Stimulated activated CD4-positive, alpha-beta T cell treated with anti-CD3 and anti-CD28 coated beads, Interleukin-1b, Interleukin-23, amount 100 ng/mL, for 4 hours (primary cell): ENCODE measurements around the gene DENND2C.

Source experiments
- DNase-seq, 2 donors: peaks; one replicate each; pipeline ENCODE4 v3.0.0-alpha.2; 2020; ENCODE audit warnings: low read depth in 2 of 2

The DENND2C gene

GRCh38 chr1:114685851-114686250 lies 16.0 kb upstream of the DENND2C start:
- DNase-seq: no peak

- no peak for DNase-seq
Measured at GRCh38 chr1:114677691-114678090, 7.8 kb upstream of the DENND2C start.

GRCh38 chr1:114676115-114676514 lies 6.3 kb upstream of the DENND2C start:
- DNase-seq: no peak

DNA sequence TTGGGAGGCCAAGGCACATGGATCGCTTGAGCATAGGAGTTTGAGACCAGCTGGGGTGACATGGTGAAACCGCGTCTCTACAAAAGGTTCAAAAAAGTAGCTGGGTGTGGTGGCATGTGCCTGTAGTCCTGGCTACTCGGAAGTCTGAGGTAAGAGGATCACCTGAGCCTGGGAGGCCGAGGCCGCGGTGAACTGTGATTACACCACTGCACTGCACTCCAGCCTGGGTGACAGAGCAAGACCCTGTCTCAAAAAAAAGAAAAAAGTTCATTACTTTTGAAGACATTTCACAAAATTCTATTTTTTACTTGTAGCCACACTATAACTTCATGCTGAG lies 2.1 kb upstream of the DENND2C start:
- DNase-seq: no peak

GRCh38 chr1:114671011-114671938 lies 1.4 kb upstream of the DENND2C start:
- no peak for DNase-seq

DNA sequence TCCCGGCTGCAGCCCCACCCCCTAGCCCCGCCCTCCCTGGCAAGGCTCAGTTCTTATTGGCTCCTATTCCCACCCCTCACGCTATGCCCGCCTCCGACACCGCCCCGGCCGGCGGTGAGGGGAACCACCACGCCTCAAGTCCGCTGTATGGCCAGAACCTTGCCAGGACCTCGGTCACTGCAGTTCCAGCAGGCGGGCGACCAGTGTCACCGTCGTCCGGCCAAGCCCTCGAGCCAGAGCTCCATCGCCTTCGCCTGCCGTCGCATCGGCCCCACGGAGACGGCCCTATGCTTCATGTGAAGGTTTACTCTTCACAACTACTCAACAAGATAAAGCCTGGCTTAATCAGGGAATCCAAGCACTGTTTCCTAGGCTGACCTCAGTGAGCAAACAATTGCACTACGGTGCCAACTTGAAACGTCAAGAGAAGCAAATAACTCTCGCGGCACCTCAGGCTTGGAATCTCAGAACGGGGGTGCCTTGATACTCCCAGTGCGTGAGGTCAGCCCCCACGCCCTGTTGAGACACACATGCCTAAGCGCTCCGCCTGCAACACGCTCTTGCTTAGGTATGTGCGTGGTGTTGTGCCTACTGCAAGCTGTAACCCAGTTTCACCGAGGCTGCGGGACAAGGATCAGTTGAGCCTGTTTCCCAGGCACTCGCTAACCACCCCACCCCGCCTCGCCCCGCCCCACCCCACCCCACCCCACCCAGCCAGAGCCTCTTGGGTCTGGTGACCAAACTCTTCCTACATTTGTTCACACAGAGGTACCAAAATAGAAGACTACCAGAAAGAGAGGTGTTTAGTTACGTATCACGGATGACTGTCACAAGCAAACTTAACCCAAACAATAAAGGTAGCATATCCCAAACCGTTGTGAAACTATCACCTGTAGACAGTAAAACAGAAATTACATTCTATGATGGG lies 498 bp upstream of the DENND2C start:
- peak; percentile 76 to 85 for DNase-seq

DNA sequence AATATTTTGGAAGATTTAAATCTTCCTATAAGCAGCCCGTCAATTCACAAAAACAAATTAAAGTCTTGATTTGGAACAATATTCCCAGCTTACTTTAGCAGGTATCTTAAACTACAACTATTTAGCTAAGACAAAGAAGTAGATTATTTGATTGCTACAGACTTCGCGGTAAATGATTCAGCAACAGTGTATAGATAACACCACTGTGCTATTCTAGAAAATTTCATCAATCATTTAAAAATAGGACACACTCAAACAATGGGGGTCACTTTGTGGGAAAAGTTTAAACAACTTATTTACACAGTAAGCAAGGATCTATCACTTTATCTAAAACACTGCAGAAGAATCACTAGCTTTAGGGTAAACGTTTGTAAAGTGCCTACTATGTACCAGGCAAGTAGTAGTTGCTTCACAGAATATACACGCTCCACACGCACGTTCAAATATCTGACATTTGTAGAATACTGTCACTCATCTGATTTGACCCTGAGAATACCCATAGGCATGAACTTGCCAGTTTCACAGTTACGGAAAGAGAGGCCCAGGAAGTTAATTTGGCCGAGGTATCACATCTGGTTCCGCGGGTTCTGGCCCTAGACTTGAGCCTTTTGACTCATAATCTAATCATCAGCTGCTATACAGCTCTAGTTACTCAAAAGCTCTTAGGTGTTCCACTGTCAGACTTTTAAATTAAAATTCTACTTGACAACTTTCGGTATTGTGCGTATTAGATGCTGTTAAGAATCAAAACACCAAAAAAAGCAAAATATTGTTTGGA lies 876 bp downstream of the DENND2C start:
- no peak for DNase-seq

DNA sequence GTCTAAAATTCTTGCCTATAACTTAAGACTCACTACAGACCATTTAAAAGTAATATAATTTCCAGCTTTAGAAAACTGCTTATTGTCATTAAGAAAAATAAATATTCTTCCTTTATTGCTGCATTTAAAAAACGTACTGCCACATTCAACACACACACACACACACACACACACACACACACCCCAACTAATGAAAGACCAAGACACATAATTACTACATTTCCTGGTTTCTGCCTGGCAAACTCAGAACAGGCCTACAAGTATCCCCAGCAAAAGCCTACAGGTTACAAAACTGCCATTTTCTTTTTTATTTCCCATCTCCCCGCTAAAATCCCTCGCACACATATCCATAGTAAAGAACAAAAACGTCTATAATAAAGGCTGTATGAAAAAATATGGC lies 1.5 kb downstream of the DENND2C start:
- no peak for DNase-seq

DNA sequence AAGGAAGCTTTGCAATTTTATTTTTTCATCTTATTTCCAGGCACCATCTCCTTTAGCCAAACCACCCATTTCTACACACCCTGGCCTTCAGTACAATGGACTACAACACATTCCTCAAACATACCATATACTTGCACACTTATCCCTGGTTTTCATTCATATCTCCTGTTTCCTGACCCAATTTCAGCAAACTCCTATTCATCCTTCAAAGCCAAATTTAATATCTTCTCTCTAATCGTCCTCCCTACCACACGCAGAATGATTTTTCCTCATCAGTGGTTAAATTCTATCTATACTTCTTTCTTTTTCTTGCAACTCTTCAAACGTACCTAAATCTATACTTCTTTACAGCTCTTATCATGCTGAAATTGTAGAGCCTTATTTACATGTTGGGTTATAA lies 2.9 kb downstream of the DENND2C start:
- no peak for DNase-seq

GRCh38 chr1:114660238-114660637 lies 9.6 kb downstream of the DENND2C start:
- DNase-seq: no peak

DNA sequence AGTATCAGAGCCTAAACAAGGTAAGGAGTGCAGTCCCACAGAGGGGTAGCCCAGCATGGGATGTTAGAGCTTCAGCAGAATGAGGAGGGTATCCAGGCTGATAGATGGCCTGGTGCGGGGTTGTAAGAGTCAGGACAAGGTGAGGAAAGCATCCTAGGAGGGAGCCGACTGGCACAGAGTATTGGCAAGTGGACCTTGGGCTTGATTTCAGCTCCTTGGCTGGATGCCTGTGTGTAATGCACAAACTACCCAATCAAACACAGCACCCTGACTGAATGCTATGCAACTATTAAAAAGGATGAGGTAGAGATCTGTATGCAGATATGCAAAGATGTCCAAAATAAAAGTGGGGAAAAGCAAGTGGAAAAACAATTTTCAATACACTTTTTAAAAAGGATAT lies 18.0 kb downstream of the DENND2C start:
- no peak for DNase-seq

GRCh38 chr1:114648503-114648902 lies 21.3 kb downstream of the DENND2C start:
- DNase-seq: no peak

DNA sequence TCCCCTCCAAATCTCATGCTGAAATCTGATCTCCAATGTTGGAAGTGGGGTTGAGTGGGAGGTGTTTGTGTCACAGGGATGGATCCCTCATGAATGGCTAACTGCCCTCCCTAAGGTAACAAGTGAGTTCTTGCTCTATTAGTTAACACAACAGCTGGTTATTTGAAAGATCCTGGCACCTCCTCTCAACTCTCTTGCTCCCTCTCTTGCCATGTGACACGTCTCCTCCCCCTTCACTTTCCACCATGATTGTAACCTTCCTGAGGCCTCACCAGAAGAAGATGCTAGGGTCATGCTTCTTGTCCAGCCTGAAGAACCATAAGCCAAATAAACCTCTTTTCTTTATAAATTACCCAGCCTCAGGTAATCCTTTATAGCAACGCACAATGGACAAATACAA lies 28.5 kb downstream of the DENND2C start:
- DNase-seq: no peak

DNA sequence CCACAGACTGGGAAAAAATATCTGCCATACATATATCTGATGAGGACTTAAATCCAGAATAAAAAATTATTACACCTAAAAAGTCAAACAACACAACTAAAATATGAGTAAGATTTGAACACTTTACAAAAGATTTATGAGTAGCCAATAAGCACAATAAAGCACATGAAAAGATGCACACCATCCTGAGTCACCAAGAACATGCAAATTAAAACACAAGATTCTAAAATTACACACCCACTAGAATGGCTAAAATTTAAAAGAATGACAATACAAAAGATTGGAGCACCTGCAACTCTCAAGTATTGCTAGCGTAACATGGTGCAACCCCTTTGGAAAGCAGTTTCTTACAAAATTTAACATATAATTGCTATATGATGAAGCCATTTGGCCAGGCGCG lies 30.9 kb downstream of the DENND2C start:
- no peak for DNase-seq

DNA sequence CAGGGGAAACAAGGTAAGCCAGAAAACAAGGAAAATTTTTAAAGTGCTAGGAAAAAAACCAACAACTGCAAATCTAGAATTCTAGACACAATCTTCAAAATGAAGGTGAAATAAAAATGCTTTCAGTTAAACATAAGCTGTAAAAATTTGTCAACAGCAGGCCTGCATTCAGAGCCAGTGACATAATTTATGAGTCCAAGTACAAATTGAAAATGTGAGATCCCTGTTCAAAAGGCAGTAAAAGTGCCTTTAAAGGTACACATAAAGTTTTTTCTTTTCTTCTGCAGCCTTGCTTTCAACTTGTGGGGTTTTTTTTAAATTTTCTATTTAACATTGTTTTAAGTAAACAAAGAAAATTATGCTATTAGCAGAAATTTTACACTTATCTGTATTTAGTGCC lies 37.4 kb downstream of the DENND2C start:
- DNase-seq: no peak

- DNase-seq: no peak
Measured at GRCh38 chr1:114627107-114627506, 42.7 kb downstream of the DENND2C start.

GRCh38 chr1:114623364-114623763 lies 46.5 kb downstream of the DENND2C start:
- no peak for DNase-seq

DNA sequence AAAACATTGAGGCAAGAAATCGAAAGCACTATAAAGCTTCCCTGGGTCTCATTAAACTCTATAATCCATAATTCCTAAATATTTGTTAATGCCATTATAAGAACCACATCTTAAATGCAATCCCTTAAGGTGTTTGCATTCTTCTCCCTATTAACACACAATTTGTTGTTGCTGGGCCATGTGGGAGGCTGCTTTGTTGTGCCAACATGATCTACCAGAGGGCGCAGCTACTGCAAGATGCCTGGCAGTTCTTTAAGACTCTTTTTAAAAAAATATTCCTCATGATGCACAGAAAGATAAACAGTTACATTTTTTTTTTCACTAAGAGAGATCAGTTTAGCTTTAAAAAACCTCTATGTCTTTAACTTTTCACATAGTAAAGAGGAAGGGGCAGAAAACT lies 49.4 kb downstream of the DENND2C start:
- DNase-seq: no peak

DNA sequence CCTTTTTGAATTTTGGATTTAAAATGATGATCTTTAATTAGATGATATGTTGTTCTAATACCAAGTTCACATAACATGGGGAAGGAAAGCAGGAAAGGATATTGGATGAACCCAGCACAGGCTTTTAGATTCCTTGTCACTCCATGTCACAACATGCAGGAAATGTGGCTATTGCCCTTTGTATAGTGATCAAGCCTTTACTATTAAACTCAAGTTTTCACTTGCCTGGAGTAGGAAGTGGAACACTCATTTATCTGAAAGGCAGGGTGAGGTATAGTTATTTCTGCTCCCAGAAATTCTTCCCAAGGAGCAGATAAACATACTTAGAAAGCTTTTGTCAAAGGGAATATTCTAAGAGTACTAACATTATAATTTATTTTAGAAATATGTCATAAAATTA lies 51.2 kb downstream of the DENND2C start:
- no peak for DNase-seq

DNA sequence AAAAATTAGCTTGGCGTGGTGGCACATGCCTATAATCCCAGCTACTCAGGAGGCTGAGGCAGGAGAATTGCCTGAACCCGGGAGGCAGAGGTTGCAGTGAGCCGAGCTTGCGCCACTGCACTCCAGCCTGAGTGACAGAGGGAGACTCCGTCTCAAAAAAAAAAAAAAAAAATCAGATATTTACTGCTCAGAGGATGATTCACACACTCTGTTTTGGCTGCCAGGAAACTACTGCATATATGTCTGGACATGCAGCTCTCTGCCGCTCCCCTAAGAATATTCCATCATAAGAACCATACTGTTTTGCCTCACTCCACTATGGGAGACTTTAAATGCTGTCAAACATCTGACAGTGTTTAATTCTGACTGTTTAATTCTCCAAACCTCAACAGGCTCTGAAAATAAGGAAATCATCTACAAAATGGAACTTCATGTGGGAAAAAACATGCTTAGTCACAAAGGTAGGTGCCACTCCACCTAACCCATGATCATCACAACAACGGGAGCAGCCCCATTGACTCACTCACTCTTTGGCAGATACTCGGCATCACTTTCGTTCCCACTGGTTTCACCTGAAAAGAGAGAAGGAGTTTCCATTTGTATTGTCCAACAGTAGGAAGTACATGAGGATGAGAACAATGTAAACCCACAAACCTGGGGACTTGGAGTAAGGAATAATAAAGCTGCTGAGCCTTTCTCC lies 59.2 kb downstream of the DENND2C start:
- DNase-seq: no peak

- no peak for DNase-seq
Measured at GRCh38 chr1:114609826-114610225, 60.0 kb downstream of the DENND2C start.
